Measurements from ENCODE around the gene FOXL2.

The FOXL2 gene

DNA sequence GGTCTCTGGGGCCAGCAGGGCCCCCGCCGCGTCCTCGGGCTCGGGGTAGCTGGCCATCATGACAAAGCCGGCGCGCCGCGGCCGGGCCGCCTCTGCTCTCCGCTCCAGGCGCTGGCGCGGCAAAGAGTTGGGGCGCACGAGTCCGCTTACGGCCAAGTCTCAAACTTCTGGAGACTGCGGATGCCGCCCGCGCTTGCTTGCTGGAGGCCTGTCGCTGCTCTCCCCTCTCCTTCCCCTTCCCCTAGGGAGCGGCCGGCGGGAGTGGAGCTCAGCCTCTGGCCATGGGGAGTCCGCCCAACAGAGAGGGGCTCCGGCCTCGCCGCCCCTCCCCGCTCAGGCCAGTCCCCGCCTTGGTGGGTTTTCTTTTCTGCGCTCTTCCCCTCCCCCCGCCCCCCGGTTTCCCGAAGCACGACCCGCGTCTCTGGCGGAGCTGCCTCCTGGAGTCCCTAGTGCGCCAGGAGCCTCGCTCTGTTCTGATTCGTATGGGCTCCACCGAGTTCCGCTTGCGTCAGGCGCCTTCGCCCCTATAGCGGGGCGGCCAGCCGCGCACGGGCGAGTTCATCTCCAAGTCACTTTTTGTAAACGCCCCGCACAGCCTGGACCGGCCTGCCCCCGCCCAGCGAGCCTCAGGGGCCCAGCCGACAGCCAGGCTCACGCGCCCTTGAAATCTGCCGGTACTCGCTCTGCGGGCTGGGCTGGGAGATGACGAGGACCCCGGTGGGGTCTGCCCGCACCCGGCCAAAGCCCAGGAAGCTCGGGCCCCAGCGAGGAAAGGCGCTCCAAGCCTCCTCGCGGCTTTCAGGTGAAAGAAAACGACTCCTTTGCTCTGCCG, at the start of gene FOXL2, which contains the start of gene FOXL2NB:
Gene FOXL2, minus strand, starts transcription at position 475 of the 832 bp plus-strand sequence. Its CDS starts 415 bp downstream, at position 60.
Gene FOXL2NB, plus strand, starts transcription at position 555 of the 832 bp plus-strand sequence. Its CDS starts 148 bp downstream, at position 703.
- DNase-seq (ENCODE audit: low read depth) = no peak

DNA sequence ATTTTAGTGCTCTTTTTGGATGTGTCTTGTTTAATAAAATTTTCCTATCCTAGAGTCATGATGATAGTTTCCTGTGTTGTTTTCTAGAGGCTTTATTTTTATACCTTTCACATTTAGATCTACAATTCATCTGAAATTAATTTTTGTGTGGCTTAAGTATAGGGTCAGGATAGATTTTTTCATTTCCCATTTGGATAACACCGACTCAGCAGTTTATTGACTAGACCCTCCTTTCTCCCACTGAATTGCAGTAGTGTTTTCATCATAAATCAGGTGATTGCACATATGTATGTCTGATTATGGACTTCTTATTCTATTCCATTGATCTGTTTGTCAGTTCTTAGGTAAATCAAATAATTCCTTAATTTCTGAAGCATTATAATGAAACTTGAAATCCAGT, 48.8 kb upstream of the FOXL2 start:
- DNase-seq (ENCODE audit: low read depth) = no peak

DNA sequence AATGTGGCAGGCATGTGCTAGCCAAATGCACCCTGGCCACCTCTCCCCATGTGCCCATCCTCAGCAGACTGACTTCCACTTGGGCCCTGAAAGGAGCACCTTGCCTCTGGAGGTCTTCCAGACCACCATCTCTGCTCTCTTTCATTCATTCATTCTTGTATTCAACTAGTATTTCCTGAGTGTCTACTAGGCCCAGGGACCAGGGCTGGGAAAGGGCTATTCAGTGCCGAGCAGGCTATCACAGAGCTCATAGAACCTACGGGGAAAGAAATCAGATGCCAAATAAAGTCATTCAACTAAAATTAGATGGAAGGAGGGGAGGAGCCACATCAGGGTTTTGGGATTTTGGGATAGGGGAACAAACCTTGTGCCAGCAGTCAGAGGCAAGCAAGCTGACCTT, 40.2 kb upstream of the FOXL2 start:
- DNase-seq (ENCODE audit: low read depth) = no peak

DNA sequence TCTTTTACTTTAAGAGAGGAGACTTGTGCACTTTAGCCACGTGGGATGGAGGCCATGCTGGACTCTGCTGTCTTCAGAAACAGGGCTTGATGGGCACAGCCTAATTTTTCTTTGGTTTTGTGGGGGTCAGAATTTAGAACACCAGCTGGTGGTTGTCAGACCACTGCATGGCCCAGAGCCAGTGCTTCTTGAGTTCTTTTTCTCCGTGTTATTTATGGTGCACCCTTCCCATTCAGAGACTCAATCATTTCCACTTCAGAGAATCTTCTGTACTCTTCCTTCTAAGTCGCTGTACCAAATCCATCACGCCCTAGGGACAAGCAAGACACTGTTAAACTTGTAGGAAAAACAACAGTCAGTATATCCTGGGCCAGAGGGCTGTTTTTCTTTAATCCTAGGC, 39.0 kb upstream of the FOXL2 start:
- DNase-seq (ENCODE audit: low read depth) = no peak

DNA sequence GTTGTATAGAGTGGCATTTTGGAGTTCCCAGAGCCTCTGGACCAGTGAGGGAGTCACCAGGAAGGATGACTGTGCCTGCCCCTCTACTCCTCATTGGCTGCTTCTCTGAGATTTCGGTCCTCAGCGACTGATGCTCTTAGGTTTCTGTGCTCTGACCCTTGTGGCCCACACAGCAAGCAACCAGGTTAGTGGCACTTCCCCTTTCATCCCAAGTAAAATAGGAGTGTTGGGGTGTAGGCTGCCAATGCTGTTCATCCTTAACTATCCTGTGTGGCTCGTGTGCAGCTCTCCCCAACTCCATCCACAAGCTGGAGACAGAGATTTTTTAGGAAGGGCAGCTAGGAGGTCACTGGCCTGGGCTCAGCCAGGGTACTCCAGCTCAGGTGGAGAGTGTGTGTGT, 37.9 kb upstream of the FOXL2 start:
- DNase-seq (ENCODE audit: low read depth) = no peak

DNA sequence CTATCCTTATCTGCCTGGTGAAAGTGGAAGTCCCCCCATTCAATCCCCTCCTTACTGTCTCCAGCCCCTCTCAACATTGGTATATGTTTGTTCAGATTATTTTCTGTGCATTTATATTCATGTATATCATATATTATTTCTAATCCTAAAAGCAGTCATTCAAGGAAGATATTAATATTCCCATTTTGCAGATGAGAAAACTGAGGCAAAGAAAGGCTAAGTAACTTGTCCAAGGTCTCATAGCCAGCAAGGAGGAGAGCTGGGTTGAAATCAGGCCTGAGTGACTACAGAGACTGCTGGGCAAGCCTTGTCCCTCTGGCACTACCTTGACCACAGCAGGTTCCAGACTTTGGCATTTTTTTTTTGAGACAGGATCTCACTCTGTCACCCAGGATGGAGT, 29.1 kb upstream of the FOXL2 start:
- no peak for DNase-seq (ENCODE audit: low read depth)

DNA sequence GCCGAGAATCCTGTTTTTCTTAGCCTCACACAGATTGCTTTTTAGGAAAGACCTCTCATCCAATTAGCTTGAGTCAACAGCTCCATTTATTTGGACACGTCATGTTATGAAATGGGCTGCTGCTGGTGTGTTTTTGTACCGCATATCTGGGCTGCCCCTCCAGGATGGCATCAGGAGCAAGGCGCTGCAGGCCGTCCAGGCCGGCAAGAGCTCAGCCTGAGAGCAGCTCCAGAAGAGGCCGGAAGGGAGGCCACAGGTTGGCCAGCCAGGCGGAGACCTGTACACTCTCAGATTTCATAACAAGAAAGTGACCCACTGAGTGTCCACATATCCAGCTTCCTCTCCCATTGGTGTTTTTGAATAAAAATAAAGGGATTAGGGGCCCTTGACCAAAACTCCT, 28.4 kb upstream of the FOXL2 start:
- no peak for DNase-seq (ENCODE audit: low read depth)

DNA sequence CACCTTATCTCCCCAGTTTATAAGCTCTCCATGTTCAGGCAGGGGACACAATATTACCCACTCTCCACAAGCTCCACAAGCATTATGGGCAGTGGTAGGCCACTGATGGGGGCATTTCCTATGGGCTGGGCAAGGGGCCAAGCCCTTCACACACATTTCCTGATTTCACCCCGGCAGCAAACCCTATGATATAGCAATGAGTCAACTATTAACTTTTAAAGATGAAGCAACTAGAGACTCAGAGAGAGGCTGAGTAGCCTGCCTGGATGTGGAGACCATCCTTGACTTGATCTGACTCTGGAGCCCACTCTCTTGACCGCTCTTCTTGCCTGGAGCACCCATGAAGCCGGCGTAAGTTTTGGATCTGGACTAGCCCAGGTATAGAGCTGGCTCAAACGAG, 27.5 kb upstream of the FOXL2 start:
- DNase-seq (ENCODE audit: low read depth) = no peak

DNA sequence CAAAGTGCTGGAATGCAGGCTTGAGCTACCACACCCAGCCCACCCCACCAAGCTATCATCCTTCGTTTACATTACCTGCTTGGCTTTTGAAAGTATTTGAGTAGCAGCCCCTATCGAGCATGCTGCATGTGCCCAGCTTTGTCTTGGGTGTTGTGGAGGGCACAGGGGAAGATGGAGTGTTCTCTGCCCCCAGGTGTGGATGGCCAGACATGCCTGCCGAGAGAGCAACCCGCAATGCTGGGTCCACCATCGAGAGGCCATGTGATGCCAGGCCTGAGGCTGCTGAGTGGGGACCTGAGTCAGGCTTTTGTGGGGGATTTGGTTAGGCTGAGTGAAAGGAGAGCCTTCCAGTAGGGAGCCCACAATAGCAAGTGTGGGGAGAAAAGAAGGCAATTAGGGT, 26.0 kb upstream of the FOXL2 start:
- no peak for DNase-seq (ENCODE audit: low read depth)

DNA sequence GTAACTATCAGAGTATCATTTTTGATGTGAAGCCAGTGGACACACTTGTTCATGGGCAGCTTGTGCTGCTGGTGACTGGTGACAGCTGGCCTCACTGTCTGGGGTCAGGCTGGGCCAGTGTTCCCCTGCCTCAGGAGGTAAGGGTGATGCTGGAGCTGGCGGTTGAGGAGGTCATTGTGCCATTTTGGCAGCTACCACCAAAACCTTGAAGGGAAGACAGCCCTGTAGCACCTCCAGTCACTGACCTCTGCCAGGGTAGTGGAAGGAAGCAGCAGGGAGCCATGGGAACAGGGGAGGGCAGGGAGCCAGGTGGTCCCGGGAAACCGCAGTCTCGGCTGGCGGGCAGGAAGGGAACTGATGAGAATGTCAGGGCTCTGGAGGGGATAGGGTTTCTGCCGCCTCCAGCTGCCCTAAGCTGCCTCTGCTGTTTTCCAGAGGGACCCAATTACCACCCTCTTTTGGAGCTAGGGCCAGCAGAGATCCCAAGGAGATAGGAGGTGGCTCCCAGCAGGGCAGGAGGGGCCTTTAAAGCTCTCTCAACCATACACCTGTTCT, 24.9 kb upstream of the FOXL2 start:
- no peak for DNase-seq (ENCODE audit: low read depth)

DNA sequence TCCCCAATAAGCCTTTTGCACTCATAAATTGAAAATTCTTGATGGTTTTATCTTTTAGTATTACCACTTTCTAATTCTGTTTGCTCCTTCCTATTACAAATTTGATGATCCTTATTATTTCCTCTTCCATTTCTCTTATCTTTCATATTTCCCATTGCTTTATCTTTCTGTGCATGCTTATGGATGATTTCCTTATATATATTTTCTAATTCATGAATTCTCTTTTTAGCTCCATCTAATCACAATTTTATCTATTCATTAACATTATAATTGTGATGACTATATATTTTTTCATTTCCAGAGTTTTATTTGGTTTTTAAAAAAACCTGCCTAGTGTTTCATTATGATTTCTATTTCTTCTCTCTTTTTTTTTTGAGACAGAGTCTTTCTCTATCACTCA, 18.0 kb upstream of the FOXL2 start:
- no peak for DNase-seq (ENCODE audit: low read depth)

DNA sequence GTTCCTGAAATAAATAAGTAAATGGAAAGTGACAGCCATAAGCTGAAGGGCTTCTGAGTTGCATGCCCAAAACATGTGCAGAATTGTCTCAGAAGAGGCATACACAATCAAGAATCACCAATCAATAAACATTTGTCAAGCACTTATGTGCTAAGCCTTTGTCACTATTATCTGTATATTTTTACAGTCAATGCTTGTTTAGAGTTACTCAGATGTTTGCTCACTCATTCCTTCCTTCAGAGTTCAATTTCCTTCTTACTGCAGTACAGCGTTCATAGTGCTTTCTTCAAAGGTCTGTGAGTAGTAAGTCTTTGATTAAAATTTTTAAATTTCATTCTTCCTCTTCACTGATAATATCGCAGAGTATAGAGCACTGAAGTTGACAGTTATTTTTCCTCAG, 17.3 kb upstream of the FOXL2 start:
- no peak for DNase-seq (ENCODE audit: low read depth)

DNA sequence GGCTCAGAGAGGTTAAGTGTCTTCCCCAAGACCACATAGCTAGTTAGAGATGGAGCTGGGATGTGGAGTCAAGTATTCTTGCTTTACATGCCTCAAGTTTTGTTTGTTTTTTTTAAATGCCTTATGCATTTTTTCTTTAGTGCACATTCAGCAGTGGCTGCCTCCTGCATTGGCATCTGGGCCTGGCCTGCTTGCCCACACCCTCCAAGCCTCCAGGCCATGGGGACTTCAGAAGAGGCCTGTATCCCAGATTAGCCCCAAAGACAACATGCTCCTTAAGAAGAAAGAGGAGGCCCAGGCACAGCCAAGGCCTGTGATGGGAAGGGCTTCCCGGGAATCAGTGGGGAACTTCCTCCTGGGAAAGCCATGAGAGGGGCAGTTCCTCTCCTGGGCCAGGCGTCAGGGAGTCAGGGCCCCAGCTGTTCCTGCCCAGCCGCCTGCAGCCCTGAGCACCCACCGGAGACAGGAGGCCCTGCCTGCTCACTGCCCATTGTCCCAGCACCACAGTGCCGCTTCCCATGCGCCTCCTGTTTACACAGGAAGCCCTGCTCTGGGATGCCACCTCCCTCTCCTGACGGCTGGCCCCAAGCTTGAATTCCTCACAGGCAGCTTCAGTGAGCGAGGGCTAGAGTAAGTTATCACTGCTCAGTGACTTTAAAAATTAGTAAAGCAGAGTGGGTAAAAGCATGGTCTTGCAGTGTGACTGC, 16.1 kb upstream of the FOXL2 start:
- no peak for DNase-seq (ENCODE audit: low read depth)

DNA sequence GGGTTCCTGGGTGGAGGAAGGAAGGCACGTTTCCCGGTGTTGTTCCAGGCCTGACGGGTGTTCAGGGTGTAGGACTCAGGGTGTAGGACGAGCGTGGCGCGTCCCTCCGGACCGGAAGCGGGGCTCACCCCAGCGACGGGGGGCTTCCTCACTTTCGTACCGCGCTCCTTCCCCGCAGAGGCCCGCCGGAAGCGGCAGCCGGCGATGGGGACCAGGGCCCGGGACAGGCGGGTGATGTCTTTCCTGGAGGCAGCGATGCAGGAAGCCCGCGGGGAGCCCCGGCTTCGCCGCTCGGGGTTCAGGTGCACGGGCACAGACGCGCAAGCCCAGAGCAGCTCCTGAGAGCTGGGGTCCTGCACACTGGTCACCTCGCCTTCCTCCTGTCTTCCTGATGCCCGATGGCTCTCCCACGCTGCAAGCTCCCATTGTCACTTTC, 13.5 kb upstream of the FOXL2 start:
- DNase-seq (ENCODE audit: low read depth) = no peak

DNA sequence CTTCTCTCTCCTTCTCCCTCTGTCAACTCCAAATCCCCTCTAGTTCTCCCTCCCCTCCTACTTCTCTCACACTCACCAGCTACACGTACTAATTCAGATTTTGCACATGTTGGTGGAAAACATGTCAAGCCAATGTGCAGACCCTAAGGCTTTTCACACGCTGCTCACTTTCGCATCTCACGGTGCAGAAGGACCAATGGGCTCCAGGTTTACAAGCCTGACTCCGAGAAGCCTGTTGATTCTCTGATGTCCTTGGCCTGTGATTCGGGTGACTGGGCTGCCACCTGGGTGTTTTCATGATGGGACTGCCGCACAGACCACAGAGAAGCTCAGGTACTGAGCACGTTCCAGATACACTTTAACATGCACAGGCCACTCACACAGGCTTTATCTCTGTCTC, 3.8 kb upstream of the FOXL2 start:
- DNase-seq (ENCODE audit: low read depth) = no peak

DNA sequence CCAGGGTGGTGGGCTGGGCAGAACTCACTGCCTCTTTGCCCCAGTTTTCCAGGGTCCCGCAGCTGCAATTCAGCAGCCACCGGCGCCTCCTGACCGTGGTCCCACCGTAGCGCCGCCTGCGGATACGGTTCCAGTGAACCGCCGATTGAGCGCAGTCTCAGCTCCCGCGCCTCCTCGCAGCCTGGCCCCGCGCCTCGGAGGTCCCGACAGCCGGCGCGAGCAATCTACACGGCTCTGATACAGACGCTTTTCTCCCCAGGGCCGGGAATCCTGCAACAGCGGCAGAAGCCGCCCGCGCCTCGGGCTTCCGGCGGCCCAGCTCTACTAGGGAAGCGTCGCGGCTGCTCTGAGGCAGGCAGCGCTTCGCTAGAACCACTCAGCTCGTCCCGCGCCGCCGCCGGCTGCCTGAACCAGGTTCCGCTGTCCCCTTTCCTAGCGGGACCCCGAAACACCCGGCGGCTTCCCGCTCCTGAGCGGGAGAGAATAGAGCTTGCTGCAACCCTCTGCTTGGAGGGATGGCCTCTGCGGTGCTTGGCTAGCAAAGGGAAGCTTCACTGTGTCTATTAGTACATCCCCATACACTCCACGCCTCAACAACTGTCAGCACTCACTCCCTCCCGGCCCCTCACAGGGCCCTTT, 3.2 kb upstream of the FOXL2 start:
- no peak for DNase-seq (ENCODE audit: low read depth)

DNA sequence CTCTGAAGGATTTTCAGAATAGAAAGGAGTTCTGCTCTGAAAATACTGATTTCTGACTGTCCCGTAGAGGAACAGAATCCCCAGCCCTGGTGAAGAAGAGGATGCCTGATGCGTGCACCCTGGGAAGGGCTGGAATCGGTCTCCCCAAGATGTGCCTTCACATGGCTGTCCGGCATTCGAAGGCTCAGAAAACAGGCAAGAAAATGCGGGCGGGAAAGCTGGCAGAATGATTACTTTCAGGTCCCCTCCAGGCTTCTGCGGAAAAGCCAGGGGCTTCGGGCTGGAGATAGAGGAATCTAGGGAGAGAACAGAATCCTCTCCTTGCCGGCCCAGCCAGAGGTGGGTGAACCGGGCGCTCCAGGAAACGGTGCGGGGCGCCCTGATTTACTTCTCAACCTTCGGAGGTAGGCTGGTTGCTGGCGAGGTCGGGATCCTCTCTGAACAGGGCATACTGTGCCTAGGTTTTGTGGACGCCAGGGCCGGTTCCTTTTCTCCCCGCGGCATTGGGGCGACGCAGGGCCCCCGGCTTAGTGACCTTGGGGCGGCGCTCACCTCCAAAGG, 2.6 kb upstream of the FOXL2 start:
- no peak for DNase-seq (ENCODE audit: low read depth)

DNA sequence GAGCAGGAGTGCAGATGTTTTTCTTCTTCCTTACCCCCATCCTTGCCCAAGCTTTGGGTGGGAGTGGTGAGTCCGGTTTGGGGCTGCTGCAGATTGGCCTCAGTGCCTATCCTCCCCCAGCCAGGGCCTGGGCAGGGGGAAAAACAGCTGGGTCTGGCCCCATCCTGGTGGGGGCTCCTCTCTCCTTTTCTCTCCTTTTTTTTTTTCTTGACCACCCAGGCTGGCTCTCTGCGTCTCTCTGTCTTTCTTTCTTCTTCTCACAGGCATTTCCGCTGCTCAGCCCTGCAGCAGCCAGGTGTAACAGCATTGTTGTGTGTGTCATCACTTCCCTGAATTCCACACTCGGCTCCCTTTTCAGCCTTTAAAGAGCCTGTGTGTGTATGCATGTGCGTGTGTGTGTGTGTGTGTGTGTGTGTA, 2.1 kb upstream of the FOXL2 start:
- DNase-seq (ENCODE audit: low read depth) = no peak

DNA sequence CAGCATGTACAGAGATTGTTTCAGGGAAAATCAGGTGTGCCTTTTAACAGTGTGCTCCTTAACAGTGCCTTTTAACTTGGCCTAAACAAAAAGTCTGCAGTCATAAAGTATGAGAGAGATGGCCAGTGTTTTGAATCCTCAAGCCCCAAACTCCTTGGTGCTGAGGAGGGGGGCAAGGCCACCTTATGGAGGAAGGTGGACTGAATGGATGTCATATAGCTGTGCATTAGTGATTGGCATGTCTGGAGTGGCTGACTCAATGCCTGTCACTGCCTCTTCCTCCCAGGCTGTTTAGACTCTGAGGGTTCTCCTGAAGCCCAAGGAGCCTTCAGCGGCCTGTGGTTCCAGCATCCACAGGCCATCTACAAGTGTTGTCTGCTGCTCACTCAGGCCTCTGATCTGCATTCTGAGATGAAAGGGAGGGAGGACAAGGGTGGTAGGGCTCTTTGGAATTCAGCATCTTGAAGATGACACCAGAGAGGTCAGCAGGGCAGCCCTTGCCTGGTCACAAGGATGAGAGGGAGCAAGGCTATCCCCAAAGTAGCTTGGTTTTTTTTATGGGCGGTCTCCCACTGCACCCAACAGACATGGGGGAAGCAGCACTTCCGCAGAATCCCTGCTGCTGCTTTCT, 1.5 kb upstream of the FOXL2 start:
- no peak for DNase-seq (ENCODE audit: low read depth)

DNA sequence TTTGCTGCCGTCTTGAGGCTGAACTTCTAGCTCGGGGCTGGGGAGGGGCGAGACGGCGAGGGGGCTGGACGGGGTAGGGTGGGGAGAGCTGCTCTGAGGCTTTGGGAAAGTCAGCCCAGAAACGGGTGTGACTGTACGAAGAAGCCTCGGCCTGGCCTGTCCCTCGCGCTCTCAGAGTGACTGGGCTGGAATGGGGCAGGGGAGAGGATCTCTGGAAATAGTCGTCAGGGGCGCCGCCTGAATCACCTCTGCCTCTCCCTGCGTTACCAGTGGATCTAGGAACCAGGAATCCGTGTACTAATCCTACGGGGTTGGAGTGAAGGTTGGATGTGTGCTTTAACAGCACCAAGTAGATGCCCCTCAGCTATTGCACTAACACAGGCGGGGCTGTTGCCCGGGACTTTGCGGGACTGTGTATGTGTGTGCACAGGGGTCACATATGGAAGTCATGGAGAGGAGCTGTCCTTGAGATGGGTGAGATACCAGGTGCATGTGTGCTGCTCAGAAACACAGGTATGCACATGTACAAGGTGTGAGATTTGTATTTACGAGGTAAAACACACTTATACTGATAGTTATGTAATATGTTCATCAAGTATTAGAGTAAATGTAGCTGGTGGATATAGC, 671 bp upstream of the FOXL2 start:
- no peak for DNase-seq (ENCODE audit: low read depth)

Data from stromal cell of bone marrow (primary cell).